ENCODE measurements around the gene FXYD2. TPM values are rescaled to one million over a fixed set of nuclear protein-coding genes. Genes with fewer than 3 reads are reported as not detected.

FXYD2 gene
- total RNA-seq, 1 donor from 2014 or later = 2.7 TPM

- TF ChIP-seq POLR2AphosphoS5 (IDR thresholded peaks at IDR 0.05; ENCODE audit: insufficient read depth in 1 of 2, low read depth in 1 of 2) (no peak), CTCF (IDR thresholded peaks at IDR 0.05) (no peak), POLR2A (IDR thresholded peaks at IDR 0.05) (no peak)
- Histone ChIP-seq H3K27me3 (peaks cover 11% of the 10 kb centered on the region), H3K4me1 (peaks cover 19% of the 10 kb centered on the region), H3K4me3 (peak overlapping the region; percentile 33 to 39), H3K27ac (no peak overlapping the region), H3K36me3 (no peaks in the 10 kb centered on the region), H3K9me3 (no peaks in the 10 kb centered on the region)
- intact Hi-C loops (cut with DNase I) = no loop called here
- DNase-seq (ENCODE audit: extremely low spot score in 2 of 2) = no peak
These were observed 28.1 kb downstream of the FXYD2 start for GRCh38 chr11:117796456-117796871.

GRCh38 chr11:117795638-117796455 lies 28.7 kb downstream of the FXYD2 start:
- Histone ChIP-seq H3K4me3 (peak overlapping the region; percentile 33 to 39), H3K9me3 (no peaks in the 10 kb centered on the region), H3K4me1 (peaks cover 19% of the 10 kb centered on the region), H3K36me3 (no peaks in the 10 kb centered on the region), H3K27ac (no peak overlapping the region), H3K27me3 (peaks cover 11% of the 10 kb centered on the region)
- DNase-seq (ENCODE audit: extremely low spot score in 2 of 2) = no peak
- TF ChIP-seq POLR2AphosphoS5 (IDR thresholded peaks at IDR 0.05; ENCODE audit: insufficient read depth in 1 of 2, low read depth in 1 of 2) (no peak), POLR2A (IDR thresholded peaks at IDR 0.05) (no peak), CTCF (IDR thresholded peaks at IDR 0.05) (no peak)
- intact Hi-C loops (cut with DNase I) = no loop called here

GRCh38 chr11:117794772-117795629 lies 29.5 kb downstream of the FXYD2 start:
- no peak overlapping the region for H3K4me3 ChIP-seq
- peaks cover 19% of the 10 kb centered on the region for H3K4me1 ChIP-seq
- H3K27me3 ChIP-seq = peaks cover 11% of the 10 kb centered on the region
- no peaks in the 10 kb centered on the region for H3K9me3 ChIP-seq
- no peak overlapping the region for H3K27ac ChIP-seq
- intact Hi-C loops (cut with DNase I) = no loop called here
- H3K36me3 ChIP-seq = no peaks in the 10 kb centered on the region
- DNase-seq (ENCODE audit: extremely low spot score in 2 of 2) = no peak
- TF ChIP-seq POLR2AphosphoS5 (IDR thresholded peaks at IDR 0.05; ENCODE audit: insufficient read depth in 1 of 2, low read depth in 1 of 2) (no peak), CTCF (IDR thresholded peaks at IDR 0.05) (no peak), POLR2A (IDR thresholded peaks at IDR 0.05) (no peak)

- no peaks in the 10 kb centered on the region for H3K36me3 ChIP-seq
- peaks cover 11% of the 10 kb centered on the region for H3K27me3 ChIP-seq
- no peak overlapping the region for H3K27ac ChIP-seq
- intact Hi-C loops (cut with DNase I) = no loop called here
- H3K9me3 ChIP-seq = no peaks in the 10 kb centered on the region
- no peak for DNase-seq (ENCODE audit: extremely low spot score in 2 of 2)
- TF ChIP-seq POLR2A (IDR thresholded peaks at IDR 0.05) (no peak), POLR2AphosphoS5 (IDR thresholded peaks at IDR 0.05; ENCODE audit: insufficient read depth in 1 of 2, low read depth in 1 of 2) (no peak), CTCF (IDR thresholded peaks at IDR 0.05) (no peak)
- H3K4me3 ChIP-seq = no peak overlapping the region
- H3K4me1 ChIP-seq = peaks cover 19% of the 10 kb centered on the region
These were observed 30.4 kb downstream of the FXYD2 start for GRCh38 chr11:117794135-117794534.

All from vagina (tissue), 2 donors.